ENCODE measurements around the gene ZNF423. TPM values are rescaled to one million over a fixed set of nuclear protein-coding genes. Genes with fewer than 3 reads are reported as not detected.

Gene ZNF423
- total and polyA plus RNA-seq, 10 donors, result 0.36 to 7.0 (median 3.7) TPM

- no peaks in the 10 kb centered on the region for H3K27me3 ChIP-seq (replicated peaks in 1 of 7)
- H3K4me3 ChIP-seq, result no peak overlapping the region
- DNase-seq, result no peak
- WGBS, 5 donors, result 79 to 86% (median 82%) methylated on average over 4 of the region's 4 CpGs
- H3K27ac ChIP-seq, result peak overlapping the region in 5 of 8 donors; percentile 29 to 67 (median 51)
- TF ChIP-seq POLR2A (IDR thresholded peaks at IDR 0.05), result no peak
- no peak for TF ChIP-seq POLR2AphosphoS5 (IDR thresholded peaks at IDR 0.05)
- TF ChIP-seq CTCF (IDR thresholded peaks at IDR 0.05 in 8 of 11, conservative IDR thresholded peaks at IDR 0.05 in 3 of 11), result no peak
- H3K4me1 ChIP-seq, result peaks cover 0 to 49% (median 24%) of the 10 kb centered on the region in 6 donors
- no peaks in the 10 kb centered on the region for H3K9me3 ChIP-seq
- intact Hi-C loops (cut with DNase I; ENCODE audit: low total_unique reads), result no loop called here
- H3K36me3 ChIP-seq, result no peaks in the 10 kb centered on the region
Observed at GRCh38 chr16:49775581-49775980, 80.3 kb downstream of the ZNF423 start.

- H3K27me3 ChIP-seq (replicated peaks in 1 of 7), result no peaks in the 10 kb centered on the region
- H3K9me3 ChIP-seq, result no peaks in the 10 kb centered on the region
- WGBS, 5 donors, result 74 to 84% (median 83%) methylated on average over 4 of the region's 4 CpGs
- no peak for DNase-seq
- no peak for TF ChIP-seq POLR2AphosphoS5 (IDR thresholded peaks at IDR 0.05)
- no peak for TF ChIP-seq POLR2A (IDR thresholded peaks at IDR 0.05)
- no peak for TF ChIP-seq CTCF (IDR thresholded peaks at IDR 0.05 in 8 of 11, conservative IDR thresholded peaks at IDR 0.05 in 3 of 11)
- H3K4me1 ChIP-seq, result peaks cover 0 to 43% (median 24%) of the 10 kb centered on the region in 6 donors
- intact Hi-C loops (cut with DNase I; ENCODE audit: low total_unique reads), result no loop called here
- H3K4me3 ChIP-seq, result no peak overlapping the region
- H3K36me3 ChIP-seq, result no peaks in the 10 kb centered on the region
- H3K27ac ChIP-seq, result peak overlapping the region in 1 of 8 donors; percentile 64
Observed at GRCh38 chr16:49775018-49775417, 80.9 kb downstream of the ZNF423 start.

- Histone ChIP-seq H3K36me3 (no peaks in the 10 kb centered on the region), H3K9me3 (no peaks in the 10 kb centered on the region), H3K27ac (peak overlapping the region in 2 of 8 donors; percentile 31 to 33), H3K4me1 (peaks cover 0 to 40% (median 24%) of the 10 kb centered on the region in 6 donors), H3K4me3 (no peak overlapping the region), H3K27me3 (replicated peaks in 1 of 7) (no peaks in the 10 kb centered on the region)
- DNase-seq, result no peak
- WGBS, 5 donors, result 55 to 79% (median 63%) methylated on average over 8 to 10 of the region's 10 CpGs
- intact Hi-C loops (cut with DNase I; ENCODE audit: low total_unique reads), result no loop called here
- TF ChIP-seq POLR2AphosphoS5 (IDR thresholded peaks at IDR 0.05) (peak in 1 of 3 donors; percentile 19), POLR2A (IDR thresholded peaks at IDR 0.05) (no peak), CTCF (IDR thresholded peaks at IDR 0.05 in 8 of 11, conservative IDR thresholded peaks at IDR 0.05 in 3 of 11) (no peak)
Observed at GRCh38 chr16:49773534-49774475, 82.1 kb downstream of the ZNF423 start.

GRCh38 chr16:49767998-49768397 lies 87.9 kb downstream of the ZNF423 start:
- Histone ChIP-seq H3K36me3 (no peaks in the 10 kb centered on the region), H3K27ac (no peak overlapping the region), H3K4me3 (no peak overlapping the region), H3K27me3 (replicated peaks in 1 of 7) (no peaks in the 10 kb centered on the region), H3K4me1 (no peaks in the 10 kb centered on the region), H3K9me3 (no peaks in the 10 kb centered on the region)
- no peak for TF ChIP-seq POLR2A (IDR thresholded peaks at IDR 0.05)
- TF ChIP-seq CTCF (IDR thresholded peaks at IDR 0.05 in 8 of 11, conservative IDR thresholded peaks at IDR 0.05 in 3 of 11), result no peak
- TF ChIP-seq POLR2AphosphoS5 (IDR thresholded peaks at IDR 0.05), result no peak
- WGBS, 5 donors, result 92 to 96% (median 94%) methylated on average over 20 to 23 of the region's 23 CpGs
- intact Hi-C loops (cut with DNase I; ENCODE audit: low total_unique reads), result no loop called here
- no peak for DNase-seq
